HepG2 (cell line): ENCODE data around the gene EIF2S2. TPM values are rescaled to one million over a fixed set of nuclear protein-coding genes. Genes with fewer than 3 reads are reported as not detected.

Experiments
- ATF1 ChIP-seq: IDR thresholded peaks from 2 replicates; pipeline ENCODE4 v1.6.1; 2016; ENCODE audit warnings: mild to moderate bottlenecking, control low read depth
- GATAD2A ChIP-seq: IDR thresholded peaks from 2 replicates; pipeline ENCODE4 v1.6.1; 2016
- JARID2 ChIP-seq: sonication (generic); formaldehyde crosslinking; IDR thresholded peaks from 2 replicates; pipeline ENCODE4 v1.8.1; 2023; ENCODE audit warnings: missing genetic modification reagents, inconsistent platforms; ENCODE audit not compliant: insufficient replicate concordance
- RFX1 ChIP-seq: fragments of 450-650 bp; IDR thresholded peaks from 2 replicates; pipeline ENCODE4 v1.6.1; 2017
- RNF2 ChIP-seq: fragments of 450-650 bp; conservative IDR thresholded peaks from 2 replicates; pipeline ENCODE4 v1.6.1; 2016; ENCODE audit warnings: low read depth
- TRIM24 ChIP-seq: sonication (generic); formaldehyde crosslinking; IDR thresholded peaks from 2 replicates; pipeline ENCODE4 v1.8.0; 2022; ENCODE audit warnings: mild to moderate bottlenecking, missing genetic modification reagents
- ZNF121 ChIP-seq: sonication (generic); formaldehyde crosslinking; IDR thresholded peaks from 2 replicates; pipeline ENCODE4 v1.5.0; 2020; ENCODE audit warnings: mild to moderate bottlenecking, missing genetic modification reagents
- ZNF598 ChIP-seq: sonication (generic); formaldehyde crosslinking; IDR thresholded peaks from 2 replicates; pipeline ENCODE4 v1.5.1; 2020; ENCODE audit warnings: mild to moderate bottlenecking, missing genetic modification reagents, borderline replicate concordance
- ZNF709 ChIP-seq: sonication (generic); formaldehyde crosslinking; IDR thresholded peaks from 2 replicates; pipeline ENCODE4 v1.5.0; 2020; ENCODE audit warnings: mild to moderate bottlenecking, missing genetic modification reagents
- ZSCAN29 ChIP-seq: sonication (generic); formaldehyde crosslinking; conservative IDR thresholded peaks from 2 replicates; pipeline ENCODE4 v1.4.0; 2020; ENCODE audit warnings: mild to moderate bottlenecking, missing genetic modification reagents
- polyA plus RNA-seq, 8 experiments: library from polyadenylated mRNA; depleted of rRNA in 3 of 8; stranded (reverse) in 7 of 8; unstranded in 1 of 8; fragments of >200 nt; fragmentation: Illumina TruSeq in 4 of 8; extraction: Trizol in 4 of 8; gene quantifications; 2 replicates each; pipeline versions ENCODE4 v1.2.1 to v1.2.3, GENCODE V29; 2011 to 2016; ENCODE audit warnings: low read depth in 4 of 8, missing spikeins in 1 of 8, mixed read lengths in 1 of 8; ENCODE audit not compliant: insufficient read depth in 1 of 8
- total RNA-seq, 5 experiments: library from RNA; depleted of rRNA; stranded (reverse); fragments of >200 nt; fragmentation: Illumina TruSeq; extraction: Trizol; gene quantifications; 2 replicates each; pipeline ENCODE4 v1.2.3, GENCODE V29; 2016; ENCODE audit warnings: low read depth in 1 of 5
- TF ChIP-seq, protein P1 (sequence below): sonication (generic); formaldehyde crosslinking; IDR thresholded peaks from 2 replicates; pipeline ENCODE4 v1.5.0; 2020; ENCODE audit warnings: missing genetic modification reagents
- TF ChIP-seq, protein P2 (sequence below): IDR thresholded peaks from 2 replicates; pipeline ENCODE4 v1.6.1; 2016; ENCODE audit warnings: missing compliant biosample characterization, missing genetic modification reagents, borderline replicate concordance
- TF ChIP-seq, protein P3 (sequence below): sonication (generic); formaldehyde crosslinking; IDR thresholded peaks from 2 replicates; pipeline ENCODE4 v1.4.0; 2020; ENCODE audit warnings: mild to moderate bottlenecking, missing genetic modification reagents
- TF ChIP-seq, protein P4 (sequence below): sonication (generic); formaldehyde crosslinking; IDR thresholded peaks from 2 replicates; pipeline ENCODE4 v1.4.0; 2020; ENCODE audit warnings: mild to moderate bottlenecking, missing genetic modification reagents
- TF ChIP-seq, protein P5 (sequence below): sonication (generic); formaldehyde crosslinking; IDR thresholded peaks from 2 replicates; pipeline ENCODE4 v1.4.0; 2020; ENCODE audit warnings: missing genetic modification reagents

EIF2S2 gene
- total and polyA plus RNA-seq, 2 of the 13 experiments (the other 11 are each of a cell fraction or from before 2014, with no cell fraction given), result 126 to 213 TPM

DNA sequence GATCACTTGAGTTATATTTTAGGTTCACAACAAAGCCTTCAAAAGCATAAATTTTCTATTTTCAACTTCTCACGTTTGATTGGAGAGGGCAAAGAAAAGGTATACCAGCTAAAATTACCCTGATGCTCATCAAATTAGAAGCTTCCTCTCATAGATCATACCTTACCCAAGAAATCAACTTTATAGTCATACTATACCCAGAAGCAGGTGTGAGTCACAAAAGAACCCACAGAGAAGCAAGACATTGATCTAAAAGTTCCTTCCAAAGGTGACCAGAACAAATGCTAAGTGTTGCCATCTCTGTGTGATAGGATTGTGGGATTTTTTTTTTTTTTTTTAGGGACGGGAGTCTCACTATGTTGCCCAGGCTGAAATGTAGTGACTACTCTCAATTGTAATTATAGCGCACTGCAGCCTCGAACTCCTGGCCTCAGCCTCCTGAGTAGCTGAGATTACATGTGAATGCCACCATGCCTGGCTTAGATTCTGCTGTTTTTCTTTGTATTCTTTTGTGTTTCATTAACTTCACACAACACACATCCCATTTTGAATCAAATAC lies 3.3 kb downstream of the EIF2S2 start (continued):
- TF ChIP-seq, protein P1, sequence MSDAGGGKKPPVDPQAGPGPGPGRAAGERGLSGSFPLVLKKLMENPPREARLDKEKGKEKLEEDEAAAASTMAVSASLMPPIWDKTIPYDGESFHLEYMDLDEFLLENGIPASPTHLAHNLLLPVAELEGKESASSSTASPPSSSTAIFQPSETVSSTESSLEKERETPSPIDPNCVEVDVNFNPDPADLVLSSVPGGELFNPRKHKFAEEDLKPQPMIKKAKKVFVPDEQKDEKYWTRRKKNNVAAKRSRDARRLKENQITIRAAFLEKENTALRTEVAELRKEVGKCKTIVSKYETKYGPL, result no peak
- TF ChIP-seq ZSCAN29 (CRISPR knock-in tag) (no peak), GATAD2A (peak; percentile 3; the same call in 1 of the 2 replicates), ATF1 (CRISPR knock-in tag) (no peak), TRIM24 (CRISPR knock-in tag) (no peak), ZNF598 (CRISPR knock-in tag) (no peak), RNF2 (no peak), ZNF121 (CRISPR knock-in tag) (peak; percentile 95), JARID2 (CRISPR knock-in tag) (no peak), RFX1 (no peak), ZNF709 (CRISPR knock-in tag) (no peak)
- TF ChIP-seq, protein P2, sequence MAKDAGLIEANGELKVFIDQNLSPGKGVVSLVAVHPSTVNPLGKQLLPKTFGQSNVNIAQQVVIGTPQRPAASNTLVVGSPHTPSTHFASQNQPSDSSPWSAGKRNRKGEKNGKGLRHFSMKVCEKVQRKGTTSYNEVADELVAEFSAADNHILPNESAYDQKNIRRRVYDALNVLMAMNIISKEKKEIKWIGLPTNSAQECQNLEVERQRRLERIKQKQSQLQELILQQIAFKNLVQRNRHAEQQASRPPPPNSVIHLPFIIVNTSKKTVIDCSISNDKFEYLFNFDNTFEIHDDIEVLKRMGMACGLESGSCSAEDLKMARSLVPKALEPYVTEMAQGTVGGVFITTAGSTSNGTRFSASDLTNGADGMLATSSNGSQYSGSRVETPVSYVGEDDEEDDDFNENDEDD (CRISPR knock-in tag), result no peak
- TF ChIP-seq, protein P3, sequence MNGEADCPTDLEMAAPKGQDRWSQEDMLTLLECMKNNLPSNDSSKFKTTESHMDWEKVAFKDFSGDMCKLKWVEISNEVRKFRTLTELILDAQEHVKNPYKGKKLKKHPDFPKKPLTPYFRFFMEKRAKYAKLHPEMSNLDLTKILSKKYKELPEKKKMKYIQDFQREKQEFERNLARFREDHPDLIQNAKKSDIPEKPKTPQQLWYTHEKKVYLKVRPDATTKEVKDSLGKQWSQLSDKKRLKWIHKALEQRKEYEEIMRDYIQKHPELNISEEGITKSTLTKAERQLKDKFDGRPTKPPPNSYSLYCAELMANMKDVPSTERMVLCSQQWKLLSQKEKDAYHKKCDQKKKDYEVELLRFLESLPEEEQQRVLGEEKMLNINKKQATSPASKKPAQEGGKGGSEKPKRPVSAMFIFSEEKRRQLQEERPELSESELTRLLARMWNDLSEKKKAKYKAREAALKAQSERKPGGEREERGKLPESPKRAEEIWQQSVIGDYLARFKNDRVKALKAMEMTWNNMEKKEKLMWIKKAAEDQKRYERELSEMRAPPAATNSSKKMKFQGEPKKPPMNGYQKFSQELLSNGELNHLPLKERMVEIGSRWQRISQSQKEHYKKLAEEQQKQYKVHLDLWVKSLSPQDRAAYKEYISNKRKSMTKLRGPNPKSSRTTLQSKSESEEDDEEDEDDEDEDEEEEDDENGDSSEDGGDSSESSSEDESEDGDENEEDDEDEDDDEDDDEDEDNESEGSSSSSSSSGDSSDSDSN (CRISPR knock-in tag), result no peak
- TF ChIP-seq, protein P4, sequence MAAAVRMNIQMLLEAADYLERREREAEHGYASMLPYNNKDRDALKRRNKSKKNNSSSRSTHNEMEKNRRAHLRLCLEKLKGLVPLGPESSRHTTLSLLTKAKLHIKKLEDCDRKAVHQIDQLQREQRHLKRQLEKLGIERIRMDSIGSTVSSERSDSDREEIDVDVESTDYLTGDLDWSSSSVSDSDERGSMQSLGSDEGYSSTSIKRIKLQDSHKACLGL (CRISPR knock-in tag), result no peak
- TF ChIP-seq, protein P5, sequence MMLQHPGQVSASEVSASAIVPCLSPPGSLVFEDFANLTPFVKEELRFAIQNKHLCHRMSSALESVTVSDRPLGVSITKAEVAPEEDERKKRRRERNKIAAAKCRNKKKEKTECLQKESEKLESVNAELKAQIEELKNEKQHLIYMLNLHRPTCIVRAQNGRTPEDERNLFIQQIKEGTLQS (CRISPR knock-in tag), result no peak
